GM19328 (cell line): ENCODE results near the gene FASTKD2.
A peak's percentile ranks its signal among the peaks of the same experiment; 100 is the strongest.

Experiments
- ATAC-seq: cut with Tn5 transposase; IDR thresholded peaks from one replicate; pipeline ENCODE4 v1.9.1; 2021; ENCODE audit warnings: mild to moderate bottlenecking, moderate library complexity; ENCODE audit not compliant: unreplicated experiment

Gene FASTKD2

GRCh38 chr2:206765242-206766056 is at the start of gene FASTKD2, which contains the start of gene MDH1B:
TSS of gene FASTKD2 (plus strand) at chr2:206765606. CDS start at chr2:206766694, 1,088 bp downstream.
TSS of gene MDH1B (minus strand) at chr2:206765328. CDS start at chr2:206765271, 57 bp downstream.
- peak; percentile 90 for ATAC-seq

- no peak for ATAC-seq
These were observed 48.8 kb upstream of the FASTKD2 start for GRCh38 chr2:206716623-206717022.

GRCh38 chr2:206718296-206718695 is 47.1 kb upstream of the FASTKD2 start, which contains the start of gene DYTN:
TSS of gene DYTN (minus strand) at chr2:206718396. CDS start at chr2:206718279, 117 bp downstream.
- ATAC-seq = no peak

GRCh38 chr2:206721256-206721920 is 44.0 kb upstream of the FASTKD2 start:
- ATAC-seq = peak; percentile 51

GRCh38 chr2:206723288-206723687 is 42.1 kb upstream of the FASTKD2 start:
- ATAC-seq = no peak

- no peak for ATAC-seq
These were observed 38.1 kb upstream of the FASTKD2 start for GRCh38 chr2:206727287-206727686.

GRCh38 chr2:206728277-206729199 is 36.9 kb upstream of the FASTKD2 start:
- ATAC-seq = no peak

- ATAC-seq = no peak
These were observed 32.1 kb upstream of the FASTKD2 start for GRCh38 chr2:206733341-206733740.

- ATAC-seq = no peak
These were observed 28.5 kb upstream of the FASTKD2 start for GRCh38 chr2:206736935-206737334.

- ATAC-seq = no peak
These were observed 26.1 kb upstream of the FASTKD2 start for GRCh38 chr2:206739271-206739670.

- ATAC-seq = no peak
These were observed 24.6 kb upstream of the FASTKD2 start for GRCh38 chr2:206740800-206741199.

- ATAC-seq = no peak
These were observed 8.6 kb upstream of the FASTKD2 start for GRCh38 chr2:206756816-206757215.

- peak; percentile 30 for ATAC-seq
These were observed 649 bp upstream of the FASTKD2 start for GRCh38 chr2:206764673-206765241.

GRCh38 chr2:206766057-206766930 is 888 bp downstream of the FASTKD2 start:
- ATAC-seq = no peak

- ATAC-seq = no peak
These were observed 9.5 kb downstream of the FASTKD2 start for GRCh38 chr2:206774871-206775270.

- ATAC-seq = no peak
These were observed 11.0 kb downstream of the FASTKD2 start for GRCh38 chr2:206776432-206776831.

- no peak for ATAC-seq
These were observed 15.3 kb downstream of the FASTKD2 start for GRCh38 chr2:206780671-206781070.

GRCh38 chr2:206783718-206784117 is 18.3 kb downstream of the FASTKD2 start:
- no peak for ATAC-seq

- ATAC-seq = no peak
These were observed 19.4 kb downstream of the FASTKD2 start for GRCh38 chr2:206784559-206785353.
